HG03060 (cell line): Measurements from ENCODE around the gene DDX51.
"Not testable (repeated sequence)": the region's sequence is repeated elsewhere in the genome, so short reads cannot be mapped to it uniquely, and the experiment has no call there.

Source experiments
- ATAC-seq: cut with Tn5 transposase; IDR thresholded peaks from one replicate; pipeline ENCODE4 v1.9.1; 2021; ENCODE audit warnings: low read depth, moderate number of reproducible peaks; ENCODE audit not compliant: unreplicated experiment

The DDX51 gene

DNA sequence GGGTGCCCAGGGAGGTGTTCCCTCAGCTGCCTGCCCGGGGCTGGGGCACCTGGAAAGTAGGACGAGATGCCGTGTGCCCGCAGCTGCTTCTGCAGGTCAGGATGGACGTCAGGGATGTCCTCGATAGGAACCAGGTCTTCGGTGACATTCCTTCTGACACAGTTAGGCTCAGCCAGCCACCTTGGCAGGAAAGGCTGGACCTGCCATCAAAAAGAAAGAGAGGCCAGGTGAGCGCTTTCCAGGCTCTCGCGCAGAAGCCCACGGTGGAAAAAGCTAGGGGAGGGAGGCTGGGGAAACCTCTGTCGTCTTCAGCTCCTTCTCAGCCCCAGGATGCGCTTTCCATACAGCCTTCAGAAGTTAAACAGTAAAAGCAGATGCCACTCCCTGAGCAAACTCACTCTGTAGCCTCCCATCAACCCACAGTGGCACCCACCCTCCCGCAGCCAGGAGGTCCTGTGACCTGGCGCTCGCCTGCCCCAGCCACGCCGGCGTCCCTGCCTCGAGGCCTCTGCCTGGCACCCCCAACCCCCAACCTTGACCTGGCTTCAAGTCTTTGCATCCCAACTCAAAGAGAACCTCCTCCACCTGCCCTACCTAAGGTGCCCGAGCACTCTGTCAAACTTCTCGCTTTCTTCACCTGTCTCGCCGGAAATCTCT is 1.3 kb downstream of the DDX51 start:
- no peak for ATAC-seq

DNA sequence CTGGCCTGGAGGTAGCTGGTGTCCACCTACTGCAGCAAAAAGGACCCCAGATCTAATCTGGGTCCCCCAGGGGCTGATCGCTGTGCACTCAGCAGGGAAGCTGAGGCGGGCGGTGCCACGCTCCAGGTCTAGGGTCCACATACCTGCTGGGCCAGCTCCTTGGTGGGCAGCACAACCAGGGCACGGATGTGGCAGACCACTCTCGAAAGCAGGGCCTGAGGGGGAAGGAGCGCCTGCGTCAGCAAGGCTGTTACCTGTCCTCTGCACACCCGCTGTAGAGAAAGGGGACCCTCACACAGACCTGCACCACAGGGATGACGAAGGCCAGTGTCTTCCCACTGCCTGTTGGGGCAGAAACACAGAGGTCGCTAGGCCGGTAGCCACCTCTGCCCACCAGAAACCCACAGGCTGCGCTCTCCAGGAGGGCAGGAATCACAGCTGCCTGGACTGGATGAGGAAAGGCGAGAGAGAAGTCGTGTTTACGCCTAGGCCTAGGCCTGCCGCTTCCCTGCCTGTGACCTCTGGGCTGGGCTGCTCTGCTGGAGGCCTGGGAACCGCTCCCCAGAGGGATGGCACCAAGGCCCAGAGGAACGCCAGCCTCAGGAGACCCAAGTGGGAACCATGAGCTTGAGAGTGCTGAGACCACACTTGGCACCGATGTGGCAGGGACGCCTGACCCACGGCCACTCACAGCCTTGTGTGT is 2.0 kb downstream of the DDX51 start:
- no peak for ATAC-seq

DNA sequence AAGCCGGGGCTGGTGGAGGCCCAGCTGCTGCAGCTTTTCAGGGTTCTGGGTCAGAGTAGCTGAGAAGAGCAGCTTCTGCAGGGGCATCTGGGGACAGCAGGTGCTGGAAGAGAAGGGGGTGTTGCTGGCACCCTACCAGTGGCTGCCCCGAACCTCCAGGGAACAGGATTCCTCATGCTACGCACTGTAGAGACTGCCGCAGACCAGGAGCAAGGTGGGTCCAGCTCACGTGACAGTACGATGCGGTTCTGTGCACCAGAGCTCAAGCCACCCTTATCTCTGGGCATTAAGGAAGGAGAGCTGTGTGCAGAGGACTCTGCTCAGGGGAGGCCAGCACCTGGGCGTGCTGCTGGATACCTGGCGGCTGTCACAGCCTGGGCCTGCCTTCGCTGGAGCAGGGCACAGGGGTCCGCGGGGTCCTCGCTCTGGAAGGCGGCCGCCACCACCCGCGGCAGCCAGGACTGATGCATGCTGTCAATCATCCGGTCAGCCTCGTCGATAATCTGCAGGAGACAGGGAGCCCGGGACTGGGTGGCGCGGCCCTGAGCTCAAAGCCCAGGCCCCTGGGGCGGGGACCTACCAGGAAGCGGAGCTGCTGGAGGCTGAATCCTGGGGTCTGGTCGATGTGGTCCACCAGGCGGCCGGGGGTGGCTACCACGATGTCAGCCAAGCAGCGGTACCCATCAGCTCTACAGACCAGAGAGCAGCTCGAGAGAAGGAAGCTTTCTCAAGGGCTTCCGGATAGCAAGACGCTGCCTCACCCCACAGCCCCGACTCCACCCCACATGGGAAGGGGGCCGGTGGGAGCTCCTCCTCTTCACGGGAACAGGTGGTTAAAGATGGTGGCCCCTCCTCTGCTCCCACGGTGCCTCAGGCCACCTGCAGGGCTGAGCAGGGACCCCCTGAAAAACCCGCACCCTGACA is 2.9 kb downstream of the DDX51 start:
- no peak for ATAC-seq

DNA sequence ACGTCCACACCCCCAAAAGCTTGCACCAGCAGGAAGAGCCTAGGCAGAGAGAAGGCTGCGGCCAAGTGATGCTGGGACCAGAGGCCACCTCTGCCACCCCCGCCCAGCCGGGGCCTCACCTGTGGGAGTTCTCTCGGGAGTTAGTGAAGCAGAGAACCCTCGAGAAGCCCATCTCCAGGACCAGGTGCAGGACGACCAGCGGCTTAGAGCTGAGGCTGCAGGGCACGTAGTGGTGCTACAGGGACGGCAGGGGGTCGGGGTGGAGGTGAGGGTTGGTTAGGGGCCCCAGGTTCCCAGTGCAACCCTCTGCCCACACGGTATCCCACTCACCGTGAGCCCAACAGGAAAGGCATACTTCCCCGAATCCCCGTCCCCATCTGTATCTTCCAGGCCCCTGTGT is 3.6 kb downstream of the DDX51 start:
- no peak for ATAC-seq

DNA sequence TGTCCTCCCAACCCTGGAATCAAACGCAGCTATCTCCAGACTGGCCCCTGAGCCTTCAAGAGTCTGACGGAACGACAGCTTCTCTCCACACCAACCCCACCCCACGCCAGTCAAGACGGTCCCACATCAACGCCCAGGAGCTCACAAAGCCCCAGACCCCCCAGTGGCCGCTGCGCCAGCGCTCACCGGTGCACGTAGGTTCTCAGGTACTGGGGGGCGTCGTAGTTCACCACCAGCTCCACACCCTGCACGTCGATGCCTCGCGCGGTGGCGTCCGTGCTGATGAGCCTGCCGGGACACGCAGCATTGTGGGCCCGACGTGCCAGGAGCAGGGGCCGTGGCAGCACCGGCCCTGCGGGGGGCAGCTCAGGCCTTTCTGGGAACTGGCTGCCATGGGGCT is 4.2 kb downstream of the DDX51 start:
- no peak for ATAC-seq

DNA sequence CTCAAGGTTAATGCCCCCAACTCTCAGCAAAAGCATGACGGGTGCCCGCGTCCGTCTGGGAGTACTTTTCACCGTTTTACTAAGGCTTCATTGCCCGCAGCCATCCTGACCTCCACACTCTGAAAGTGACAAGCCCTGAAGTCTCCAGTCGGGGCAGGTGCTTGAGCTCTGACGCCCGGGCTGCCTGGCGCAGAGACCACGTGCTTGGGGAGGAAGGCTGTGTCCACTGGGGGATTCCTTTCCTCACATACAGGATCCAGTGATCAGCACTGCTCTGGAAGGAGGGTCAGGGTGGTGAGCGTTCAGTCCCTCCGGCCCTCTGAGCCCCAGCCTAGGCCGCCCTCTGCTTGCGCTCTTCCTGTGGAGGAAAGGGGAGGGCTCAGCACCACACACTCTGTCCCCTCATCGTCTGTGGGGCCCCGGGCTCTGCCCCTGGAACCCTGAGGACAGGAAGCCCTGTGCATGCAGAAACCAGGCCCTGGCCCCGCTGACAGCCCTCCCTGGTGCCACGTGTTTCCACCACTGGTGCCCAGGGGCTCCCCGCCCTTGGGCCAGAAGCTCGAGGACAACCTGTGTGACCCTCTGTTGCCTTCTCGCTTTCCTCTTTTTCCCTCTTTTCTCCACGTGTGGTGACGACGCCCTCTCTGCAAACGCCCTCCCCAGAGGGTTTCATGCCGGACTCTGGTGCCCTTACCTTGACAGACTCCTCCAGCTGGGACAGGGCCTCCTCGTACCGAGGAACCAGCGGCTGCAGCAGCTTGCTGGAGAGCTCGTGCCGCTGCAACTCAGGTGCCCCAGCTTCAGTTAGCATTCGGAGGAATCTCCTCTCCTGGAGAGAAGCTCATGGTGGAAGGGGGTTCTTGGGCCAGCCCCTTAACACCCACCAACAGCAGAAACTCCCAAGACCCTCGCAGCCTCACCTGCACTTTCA is 4.9 kb downstream of the DDX51 start:
- ATAC-seq, result no peak

DNA sequence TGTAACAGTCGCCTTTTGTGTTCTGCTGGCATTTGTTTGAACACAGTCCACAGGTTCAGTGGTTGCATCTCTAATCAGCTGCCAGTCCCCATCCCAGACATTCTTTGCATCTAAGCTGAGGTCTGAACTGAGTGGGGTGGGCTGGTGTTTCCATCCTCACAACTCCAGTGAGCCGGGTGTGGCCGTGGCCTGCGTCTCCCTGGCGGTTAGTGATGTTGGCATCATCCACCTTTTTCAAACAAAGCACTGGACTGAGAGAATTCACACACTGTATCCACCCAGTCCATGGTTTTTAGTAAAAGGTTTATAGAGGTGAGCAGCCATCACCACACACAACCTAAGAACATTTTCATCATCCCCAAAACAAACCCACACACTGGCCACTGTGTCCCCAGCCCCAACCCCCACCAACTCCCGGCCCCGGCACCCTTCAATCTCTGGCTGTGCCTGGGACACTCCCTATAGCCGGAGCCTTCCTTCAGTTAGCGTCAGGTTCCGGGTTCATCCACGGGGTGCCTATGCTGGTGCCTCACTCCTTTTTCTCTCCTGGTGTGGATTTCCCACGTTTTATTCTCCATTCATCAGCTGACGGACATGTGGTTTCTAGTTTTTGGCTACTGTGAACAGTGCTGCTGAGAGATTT is 6.5 kb downstream of the DDX51 start:
- ATAC-seq, result no peak

DNA sequence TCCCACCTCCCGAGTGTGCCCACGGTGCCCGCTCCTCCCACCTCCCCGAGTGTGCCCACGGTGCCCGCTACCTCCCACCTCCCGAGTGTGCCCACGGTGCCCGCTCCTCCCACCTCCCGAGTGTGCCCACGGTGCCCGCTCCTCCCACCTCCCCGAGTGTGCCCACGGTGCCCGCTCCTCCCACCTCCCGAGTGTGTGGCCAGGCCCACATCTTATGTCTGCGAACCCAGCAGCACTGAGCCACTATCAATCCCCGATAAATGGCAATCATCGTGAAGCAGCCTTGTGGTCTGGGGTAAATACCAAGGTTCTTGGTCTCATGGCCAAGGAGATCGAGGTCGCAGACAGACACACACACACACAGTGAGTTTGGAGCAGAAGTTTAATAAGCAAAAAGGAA is 7.9 kb downstream of the DDX51 start:
- ATAC-seq, result not testable (repeated sequence)

DNA sequence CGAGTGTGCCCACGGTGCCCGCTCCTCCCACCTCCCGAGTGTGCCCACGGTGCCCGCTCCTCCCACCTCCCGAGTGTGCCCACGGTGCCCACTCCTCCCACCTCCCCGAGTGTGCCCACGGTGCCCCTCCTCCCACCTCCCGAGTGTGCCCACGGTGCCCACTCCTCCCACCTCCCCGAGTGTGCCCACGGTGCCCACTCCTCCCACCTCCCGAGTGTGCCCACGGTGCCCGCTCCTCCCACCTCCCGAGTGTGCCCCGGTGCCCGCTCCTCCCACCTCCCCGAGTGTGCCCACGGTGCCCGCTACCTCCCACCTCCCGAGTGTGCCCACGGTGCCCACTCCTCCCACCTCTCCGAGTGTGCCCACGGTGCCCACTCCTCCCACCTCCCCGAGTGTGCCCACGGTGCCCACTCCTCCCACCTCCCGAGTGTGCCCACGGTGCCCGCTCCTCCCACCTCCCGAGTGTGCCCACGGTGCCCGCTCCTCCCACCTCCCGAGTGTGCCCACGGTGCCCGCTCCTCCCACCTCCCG is 9.4 kb downstream of the DDX51 start:
- ATAC-seq, result not testable (repeated sequence)

DNA sequence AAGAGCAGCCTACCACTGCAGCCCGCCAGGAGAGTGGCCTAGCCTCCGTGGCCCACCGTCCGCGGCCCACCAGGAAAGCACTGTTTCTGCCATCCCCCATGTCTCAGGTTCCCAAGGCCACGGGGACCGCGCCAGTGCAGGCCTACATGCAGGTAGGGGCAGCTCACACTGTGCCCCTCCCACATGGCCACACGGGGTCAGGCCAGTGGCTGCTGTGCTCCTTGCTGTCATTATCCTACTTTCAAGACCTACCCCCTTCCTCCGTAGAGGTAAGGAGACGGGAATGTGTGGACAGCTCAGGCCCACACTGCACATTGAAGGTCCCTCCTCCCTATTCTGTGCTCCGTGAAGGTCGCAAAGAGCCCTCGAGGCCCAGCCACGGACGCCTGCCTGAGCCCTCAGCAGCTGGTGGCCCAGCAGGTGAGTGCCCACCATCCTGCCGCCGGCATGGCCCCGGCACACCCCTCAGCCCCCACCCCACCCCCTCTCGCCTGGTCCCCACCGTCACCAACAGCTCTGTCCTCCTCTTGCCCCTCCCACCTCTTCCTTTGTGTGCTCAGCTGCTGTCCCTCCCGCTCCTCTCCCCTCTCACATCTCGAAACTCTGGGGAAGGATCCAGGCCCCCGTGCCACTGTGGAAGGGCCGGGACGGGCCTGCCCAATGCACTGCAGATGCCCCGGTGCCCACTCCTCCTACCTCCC is 10.0 kb downstream of the DDX51 start:
- no peak for ATAC-seq

DNA sequence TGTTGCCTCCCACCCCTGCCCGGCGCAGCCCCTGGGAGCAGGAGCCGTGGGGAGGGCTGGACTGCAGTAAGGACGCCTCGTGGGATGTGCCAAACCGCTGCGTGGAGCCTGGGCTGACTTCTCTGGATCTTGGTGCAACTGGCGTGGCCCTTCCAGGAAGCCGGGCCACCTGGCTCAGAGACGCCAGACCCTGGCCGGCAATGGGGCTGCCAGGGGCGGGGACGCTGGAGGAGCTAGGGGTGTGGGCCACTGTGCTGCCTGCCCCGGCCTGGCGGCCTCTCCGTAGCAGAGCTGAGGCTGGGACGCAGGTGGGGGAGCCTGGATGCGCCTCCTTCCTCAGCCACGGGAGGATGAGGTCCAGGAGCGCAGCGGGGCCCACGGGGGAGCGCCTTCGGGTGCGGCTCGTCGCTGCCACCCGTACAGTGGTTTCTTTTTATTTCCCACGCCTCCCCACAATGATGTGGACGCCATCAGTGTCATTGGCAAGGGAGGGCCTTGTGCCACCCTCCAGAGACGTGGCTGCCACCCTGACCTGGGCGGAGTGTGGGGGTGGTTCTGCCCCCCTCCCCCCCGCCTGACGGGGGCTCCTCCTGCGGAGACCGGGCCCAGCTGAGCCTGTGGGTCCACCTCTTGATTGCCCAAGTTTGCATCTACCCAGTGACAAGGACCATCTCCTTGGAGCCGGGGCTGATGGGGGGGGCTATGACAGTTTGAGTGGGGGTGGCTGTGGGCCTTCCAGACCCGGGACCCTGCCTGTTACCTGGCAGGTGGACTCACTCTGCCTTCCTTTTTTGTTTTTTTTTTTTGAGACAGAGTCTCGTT is 11.3 kb downstream of the DDX51 start:
- ATAC-seq, result no peak

DNA sequence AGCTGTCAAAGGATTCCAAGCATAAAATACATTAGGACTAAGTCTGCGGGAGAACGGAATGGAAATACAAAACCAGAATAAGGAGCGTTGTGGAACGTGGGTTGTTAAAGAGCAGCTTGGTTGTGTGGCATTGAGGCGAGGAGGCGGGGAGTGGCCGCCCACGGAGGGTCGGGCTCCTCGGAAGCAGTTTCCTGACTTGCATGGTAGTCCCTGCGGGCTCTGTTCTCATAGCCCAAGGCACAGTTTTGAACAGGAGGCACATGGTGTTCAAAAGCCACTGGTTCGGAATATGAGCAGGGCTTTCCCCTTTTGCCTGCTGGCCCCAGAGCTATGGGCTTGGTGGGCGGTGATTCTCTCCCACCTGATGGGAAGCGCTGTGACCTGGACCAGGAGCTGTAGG is 12.2 kb downstream of the DDX51 start:
- no peak for ATAC-seq

DNA sequence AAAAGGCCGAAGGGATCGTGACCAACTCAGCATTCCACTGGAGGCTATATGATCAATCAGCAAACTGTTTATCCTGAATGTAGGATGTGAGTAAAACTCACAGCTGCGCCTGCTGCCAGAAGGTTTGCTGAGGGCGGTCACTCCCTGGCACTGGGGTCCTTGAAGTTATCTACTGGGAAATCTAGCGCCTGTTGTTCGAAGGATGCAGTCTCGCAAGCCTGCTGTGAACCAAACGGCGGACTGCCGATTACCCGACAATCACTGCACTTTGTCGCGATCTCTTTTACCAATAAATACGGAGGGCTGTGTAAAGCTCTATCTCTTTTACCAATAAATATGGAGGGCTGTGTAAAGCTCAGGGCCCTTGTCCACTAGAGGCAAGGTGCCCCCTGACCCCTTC is 12.9 kb downstream of the DDX51 start:
- no peak for ATAC-seq

DNA sequence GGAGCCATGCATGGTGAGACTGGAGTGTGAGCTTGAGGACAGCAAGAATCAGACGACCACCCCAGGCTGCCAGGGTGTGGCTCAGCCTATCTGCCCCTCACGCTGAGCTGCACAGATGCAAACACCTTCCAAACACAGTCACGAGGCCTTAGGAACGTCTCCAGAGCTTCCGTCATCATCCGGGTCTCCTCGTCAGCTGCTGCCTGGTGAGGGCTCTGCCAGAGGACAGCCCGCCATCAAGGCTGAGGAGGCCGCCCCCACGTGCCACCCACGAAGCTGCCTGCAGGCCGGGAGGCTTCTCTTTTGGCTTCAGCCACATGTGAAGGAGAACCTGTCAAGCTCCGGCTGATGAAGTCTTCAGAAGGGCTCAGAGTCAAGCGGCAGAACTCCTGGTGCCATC is 13.4 kb downstream of the DDX51 start:
- no peak for ATAC-seq

DNA sequence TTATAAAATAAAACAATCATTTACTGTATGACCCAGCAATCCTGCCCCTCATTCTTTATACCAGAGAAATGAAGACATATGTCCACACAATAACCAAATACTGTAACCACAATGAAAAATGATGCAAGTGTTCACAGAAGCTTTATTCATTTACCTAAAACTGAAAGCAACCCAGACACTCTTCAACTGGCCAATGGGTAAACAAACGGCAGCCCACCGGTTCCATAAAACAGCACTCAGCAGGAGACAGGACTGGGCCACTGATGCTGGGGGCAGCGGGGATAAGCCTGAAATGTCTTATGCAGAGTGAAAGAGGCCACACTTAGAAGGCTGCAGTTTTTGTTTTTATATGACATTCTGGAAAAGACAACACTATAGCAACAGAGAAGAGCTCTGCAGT is 15.1 kb downstream of the DDX51 start:
- ATAC-seq, result no peak

DNA sequence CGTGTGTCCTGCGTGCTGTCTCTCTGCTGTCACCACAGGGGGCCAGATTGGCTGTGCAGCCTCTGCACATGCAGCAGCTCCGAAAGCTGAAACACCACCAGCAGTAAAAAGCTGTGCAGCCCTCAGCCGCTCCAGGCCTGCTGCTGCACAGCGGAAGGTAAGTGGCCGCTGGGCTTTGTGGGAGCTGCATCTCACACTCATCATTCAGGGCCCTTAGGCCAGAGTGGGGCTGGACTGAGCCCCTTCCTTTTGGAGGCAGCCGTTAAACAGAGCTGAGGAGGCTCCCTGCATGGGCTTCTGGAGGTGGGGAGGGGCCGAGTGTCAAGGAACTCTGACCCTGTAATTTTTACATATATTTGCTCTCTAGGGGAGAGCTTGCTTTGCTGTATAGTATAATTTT is 17.1 kb downstream of the DDX51 start:
- no peak for ATAC-seq

DNA sequence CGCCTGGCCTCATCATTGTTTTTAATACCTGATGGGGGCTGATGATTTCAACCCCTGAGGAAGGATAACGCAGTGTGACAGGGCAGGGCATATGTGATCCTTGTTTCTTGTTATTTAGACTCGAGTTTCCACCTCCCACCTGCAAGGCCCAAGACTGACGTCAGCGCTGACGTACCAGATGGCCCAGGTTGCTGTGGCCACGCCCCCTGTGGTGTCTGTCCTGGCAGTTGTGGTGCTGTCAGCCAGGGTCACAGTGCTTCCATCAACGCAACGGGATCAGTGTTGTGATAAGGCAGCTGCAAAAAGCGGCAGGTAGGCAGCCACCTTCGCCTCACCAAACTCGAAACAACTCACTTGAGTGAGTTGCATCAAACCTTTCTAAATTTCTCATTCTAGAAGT is 18.4 kb downstream of the DDX51 start:
- no peak for ATAC-seq

DNA sequence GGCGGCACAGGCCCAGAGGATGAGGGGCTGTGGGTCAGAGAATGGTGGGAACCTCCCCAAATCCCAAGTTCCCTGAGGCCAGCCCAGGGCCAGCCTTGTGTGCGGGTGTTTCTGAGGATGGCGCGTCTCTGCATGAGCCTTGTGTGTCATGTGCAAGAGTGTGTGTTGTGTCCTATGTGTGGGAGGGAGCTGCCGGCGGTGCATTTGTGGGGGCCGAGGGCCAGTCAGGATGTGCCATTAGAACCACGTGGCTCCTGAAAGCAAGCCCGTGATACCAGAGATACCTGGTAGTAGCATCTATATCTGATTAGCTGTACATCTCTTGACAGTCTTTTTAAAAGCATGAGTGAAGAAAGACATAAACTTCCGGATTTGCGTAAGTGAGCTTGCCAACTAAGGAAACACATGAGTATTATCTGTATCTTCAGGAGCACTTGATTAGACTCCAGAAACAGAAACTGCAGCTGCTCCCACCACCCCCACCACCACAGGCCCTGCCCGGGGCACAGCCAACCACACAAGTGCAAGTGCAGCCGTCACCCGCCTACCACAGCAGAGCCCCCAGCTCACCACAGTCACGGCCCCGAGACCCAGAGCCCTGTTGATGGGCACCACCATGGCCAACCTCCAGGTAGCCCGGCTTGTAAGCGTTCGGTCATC is 19.2 kb downstream of the DDX51 start:
- no peak for ATAC-seq
